Peyer's patch (tissue), 4 donors: Measurements from ENCODE around the gene GALNT4. TPM values are rescaled to one million over a fixed set of nuclear protein-coding genes. Genes with fewer than 3 reads are reported as not detected.

Source experiments
- DNase-seq, 3 donors: peaks; one replicate each; pipeline ENCODE4 v3.0.0-alpha.2; 2017 to 2019
- H3K27ac ChIP-seq, 4 donors: fragments of 200-600 bp; sonication (generic); one replicate each; pipeline ENCODE4 v1.5.1; 2016 to 2019
- H3K27me3 ChIP-seq, 2 donors: fragments of 200-600 bp; sonication (generic); one replicate each; pipeline ENCODE4 v1.5.1; 2019
- H3K36me3 ChIP-seq, 3 donors: fragments of 200-600 bp; sonication (generic); one replicate each; pipeline ENCODE4 v1.5.1; 2016 to 2019
- H3K4me1 ChIP-seq, 4 donors: fragments of 200-600 bp; sonication (generic); one replicate each; pipeline ENCODE4 v1.5.1; 2016 to 2019
- H3K4me3 ChIP-seq, 4 donors: fragments of 200-600 bp; sonication (generic); 1 replicate in 3 of 4; 2 replicates in 1 of 4; pipeline ENCODE4 v1.5.1; 2016 to 2019; ENCODE audit warnings: mild to moderate bottlenecking in 1 of 4
- H3K9me3 ChIP-seq, 4 donors: fragments of 200-600 bp; sonication (generic); one replicate each; pipeline ENCODE4 v1.5.1; 2016 to 2019; ENCODE audit warnings: mild to moderate bottlenecking in 1 of 4
- POLR2A ChIP-seq, 2 donors: fragments of 450-650 bp; IDR thresholded peaks; one replicate each; pipeline ENCODE4 v1.5.1; 2017; ENCODE audit warnings: antibody characterized with exemption in 2 of 2, mild to moderate bottlenecking in 2 of 2, moderate library complexity in 2 of 2
- total RNA-seq, 4 donors: library from RNA; depleted of rRNA; stranded (reverse); fragments of >200 nt; gene quantifications; one replicate each; pipeline ENCODE4 v1.1.0, GENCODE V29; 2016
- TF ChIP-seq, protein P1 (sequence below), 6 experiments: fragments of 450-650 bp in 4 of 6; fragments of 200-600 bp in 2 of 6; sonication (generic) in 1 of 6; IDR thresholded peaks; one replicate each; pipeline ENCODE4 v1.5.1; 2017 to 2019; ENCODE audit warnings: antibody characterized with exemption in 6 of 6, mild to moderate bottlenecking in 3 of 6, moderate library complexity in 1 of 6

Gene GALNT4
- total RNA-seq, 4 donors from 2014 or later: 15.7 to 34.3 (median 26.1) TPM

DNA sequence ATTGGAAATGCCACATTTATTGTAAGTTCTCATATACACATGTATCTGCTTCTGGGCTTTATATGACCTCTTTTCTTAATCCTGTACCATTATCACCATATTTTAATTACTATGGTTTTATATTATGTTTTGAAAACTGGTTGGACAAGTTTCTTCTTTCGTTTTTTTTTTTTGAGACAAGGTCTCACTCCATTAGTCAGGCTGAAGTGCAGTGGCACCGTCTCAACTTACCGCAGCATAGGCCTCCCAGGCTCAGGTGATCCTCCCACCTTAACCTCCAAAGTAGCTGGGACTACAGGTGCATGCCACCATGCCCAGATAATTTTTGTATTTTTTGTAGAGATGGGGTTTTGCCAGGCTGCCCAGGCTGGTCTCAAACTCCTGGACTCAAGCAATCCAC is 44.6 kb downstream of the GALNT4 start:
- H3K4me3 ChIP-seq: no peak overlapping the region
- no peaks in the 10 kb centered on the region for H3K36me3 ChIP-seq
- H3K9me3 ChIP-seq: no peaks in the 10 kb centered on the region
- no peak overlapping the region for H3K27ac ChIP-seq
- no peaks in the 10 kb centered on the region for H3K4me1 ChIP-seq
- TF ChIP-seq, protein P1, sequence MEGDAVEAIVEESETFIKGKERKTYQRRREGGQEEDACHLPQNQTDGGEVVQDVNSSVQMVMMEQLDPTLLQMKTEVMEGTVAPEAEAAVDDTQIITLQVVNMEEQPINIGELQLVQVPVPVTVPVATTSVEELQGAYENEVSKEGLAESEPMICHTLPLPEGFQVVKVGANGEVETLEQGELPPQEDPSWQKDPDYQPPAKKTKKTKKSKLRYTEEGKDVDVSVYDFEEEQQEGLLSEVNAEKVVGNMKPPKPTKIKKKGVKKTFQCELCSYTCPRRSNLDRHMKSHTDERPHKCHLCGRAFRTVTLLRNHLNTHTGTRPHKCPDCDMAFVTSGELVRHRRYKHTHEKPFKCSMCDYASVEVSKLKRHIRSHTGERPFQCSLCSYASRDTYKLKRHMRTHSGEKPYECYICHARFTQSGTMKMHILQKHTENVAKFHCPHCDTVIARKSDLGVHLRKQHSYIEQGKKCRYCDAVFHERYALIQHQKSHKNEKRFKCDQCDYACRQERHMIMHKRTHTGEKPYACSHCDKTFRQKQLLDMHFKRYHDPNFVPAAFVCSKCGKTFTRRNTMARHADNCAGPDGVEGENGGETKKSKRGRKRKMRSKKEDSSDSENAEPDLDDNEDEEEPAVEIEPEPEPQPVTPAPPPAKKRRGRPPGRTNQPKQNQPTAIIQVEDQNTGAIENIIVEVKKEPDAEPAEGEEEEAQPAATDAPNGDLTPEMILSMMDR (IDR thresholded peaks at IDR 0.05): no peak
- no peak for TF ChIP-seq POLR2A (IDR thresholded peaks at IDR 0.05)
- H3K27me3 ChIP-seq: no peaks in the 10 kb centered on the region
- DNase-seq: no peak

DNA sequence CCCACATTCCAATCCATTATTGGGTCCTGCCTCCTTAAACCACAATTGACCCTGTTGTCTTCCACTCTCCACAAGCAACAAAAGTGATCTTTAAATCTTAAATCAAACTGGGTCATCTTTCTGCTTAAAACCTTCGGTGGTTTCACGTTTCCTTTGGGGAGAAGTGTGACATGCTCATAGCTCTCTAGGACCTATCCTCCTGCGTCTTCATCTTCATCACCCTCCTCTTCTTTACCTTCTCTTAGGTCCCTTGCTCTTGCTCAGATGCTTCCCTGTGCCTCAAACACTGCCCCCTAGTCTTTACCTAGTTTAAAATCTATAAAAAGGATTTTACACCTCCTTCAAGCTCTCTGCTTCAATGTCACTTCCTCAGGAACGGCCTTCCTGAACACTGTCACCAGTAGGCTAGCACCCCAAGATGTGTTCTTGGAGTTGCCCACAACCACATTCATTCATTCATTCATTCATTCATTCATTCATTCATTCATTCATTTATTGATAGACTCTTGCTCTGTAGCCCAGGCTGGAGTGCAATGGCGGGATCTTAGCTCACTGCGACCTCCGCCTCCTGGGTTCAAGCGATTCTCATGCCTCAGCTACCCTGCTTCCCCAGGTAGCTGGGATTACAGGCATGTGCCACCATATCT is 46.8 kb downstream of the GALNT4 start:
- Histone ChIP-seq H3K27ac (no peak overlapping the region), H3K9me3 (no peaks in the 10 kb centered on the region)
- TF ChIP-seq POLR2A (IDR thresholded peaks at IDR 0.05): no peak
- TF ChIP-seq, protein P1 (IDR thresholded peaks at IDR 0.05): no peak

DNA sequence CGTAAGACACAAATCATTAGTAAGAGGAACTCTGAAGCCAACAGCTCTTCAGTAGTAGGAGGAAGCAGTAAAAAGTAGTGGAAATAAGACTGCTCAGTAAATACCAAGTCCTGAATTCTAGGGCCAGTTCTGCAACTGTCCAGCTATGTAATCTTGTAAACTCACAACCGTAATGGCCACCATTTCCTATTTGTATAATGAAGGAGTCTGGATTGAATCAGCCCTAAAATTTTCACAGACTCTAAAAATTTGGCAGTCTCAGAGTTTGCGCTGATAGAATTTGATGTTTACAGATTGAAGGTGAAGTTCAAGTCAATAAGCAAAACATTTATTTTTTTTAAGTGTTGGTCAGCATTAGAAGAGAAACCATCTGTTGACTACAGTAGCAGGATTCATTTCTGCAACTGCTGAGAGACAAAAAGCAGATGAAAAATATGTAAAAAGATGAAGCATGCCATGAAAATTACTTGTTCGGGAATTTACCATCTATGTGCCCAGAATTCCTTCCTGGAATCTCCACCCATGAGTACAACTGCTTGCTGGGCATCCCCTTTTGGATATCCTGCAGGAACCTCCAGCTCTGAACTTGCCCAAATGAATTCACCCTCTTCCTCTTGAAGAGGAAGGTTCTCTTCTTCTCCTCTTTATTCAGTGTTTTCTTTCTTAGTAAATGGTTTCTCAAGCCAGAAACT is 47.5 kb downstream of the GALNT4 start:
- DNase-seq: no peak
- H3K27me3 ChIP-seq: no peaks in the 10 kb centered on the region
- H3K9me3 ChIP-seq: no peaks in the 10 kb centered on the region
- H3K4me1 ChIP-seq: no peaks in the 10 kb centered on the region
- H3K27ac ChIP-seq: no peak overlapping the region
- TF ChIP-seq, protein P1 (IDR thresholded peaks at IDR 0.05): no peak
- TF ChIP-seq POLR2A (IDR thresholded peaks at IDR 0.05): no peak
- no peak overlapping the region for H3K4me3 ChIP-seq
- H3K36me3 ChIP-seq: no peaks in the 10 kb centered on the region

More for the DNA sequence above, 46.8 kb downstream of the GALNT4 start:
- no peak overlapping the region for H3K4me3 ChIP-seq
- no peak for DNase-seq
- no peaks in the 10 kb centered on the region for H3K27me3 ChIP-seq
- H3K36me3 ChIP-seq: no peaks in the 10 kb centered on the region
- H3K4me1 ChIP-seq: no peaks in the 10 kb centered on the region

DNA sequence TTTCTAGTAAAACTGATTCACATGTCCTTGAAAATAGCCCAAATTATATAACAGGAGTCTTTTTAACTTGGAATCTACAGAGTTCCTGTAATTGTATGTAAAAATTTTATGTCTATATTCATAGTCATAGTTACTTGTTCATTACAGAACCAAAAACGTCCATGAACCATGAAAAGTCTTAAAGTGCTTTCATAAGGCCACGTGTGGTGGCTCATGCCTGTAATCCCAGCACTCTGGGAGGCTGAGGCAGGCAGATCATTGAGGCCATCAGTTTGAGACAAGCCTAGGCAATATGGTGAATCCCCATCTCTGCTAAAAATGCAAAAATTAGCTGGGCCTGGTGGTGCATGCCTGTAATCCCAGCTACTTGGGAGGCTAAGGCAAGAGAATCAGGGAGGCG is 48.4 kb downstream of the GALNT4 start:
- no peak for TF ChIP-seq POLR2A (IDR thresholded peaks at IDR 0.05)
- TF ChIP-seq, protein P1 (IDR thresholded peaks at IDR 0.05): no peak
- Histone ChIP-seq H3K27ac (no peak overlapping the region), H3K36me3 (no peaks in the 10 kb centered on the region), H3K27me3 (no peaks in the 10 kb centered on the region), H3K9me3 (no peaks in the 10 kb centered on the region), H3K4me1 (no peaks in the 10 kb centered on the region), H3K4me3 (no peak overlapping the region)
- no peak for DNase-seq

DNA sequence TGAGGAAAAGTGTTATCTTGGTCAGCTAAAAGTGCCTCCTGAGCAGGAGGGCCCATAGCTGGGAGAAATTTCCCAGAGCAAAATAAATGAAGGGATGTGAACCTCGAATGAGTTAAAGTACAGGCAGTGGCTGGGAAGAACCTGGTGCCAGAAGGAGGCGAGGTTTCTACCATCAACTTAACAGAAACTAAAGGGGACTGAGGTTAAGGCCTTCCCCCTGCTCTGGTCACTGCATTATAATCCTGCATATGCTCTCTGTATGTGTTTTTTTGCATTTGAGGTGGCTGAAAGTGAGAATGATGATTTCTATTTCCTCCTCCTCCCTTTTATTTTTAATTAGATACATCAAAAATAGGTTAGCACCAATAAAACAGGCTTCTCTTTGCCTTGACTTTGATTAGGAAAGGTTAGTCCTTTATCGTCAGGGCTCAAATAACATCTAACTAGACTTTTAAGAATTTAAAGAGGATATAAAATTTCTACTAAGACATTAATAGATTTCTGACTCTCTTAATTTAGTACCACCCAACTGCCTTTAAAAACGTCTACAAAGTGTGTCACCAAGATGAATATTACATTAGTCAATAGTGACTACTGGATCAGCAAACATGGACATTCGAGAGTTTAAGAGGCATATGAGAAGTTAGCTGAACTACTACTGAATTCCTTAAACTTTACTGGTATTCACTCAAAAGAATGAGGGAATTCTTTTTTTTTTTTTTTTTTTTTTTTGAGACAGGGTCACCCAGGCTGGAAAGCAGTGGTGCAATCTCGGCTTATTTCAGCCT is 49.2 kb downstream of the GALNT4 start:
- DNase-seq: no peak
- TF ChIP-seq, protein P1 (IDR thresholded peaks at IDR 0.05): no peak
- TF ChIP-seq POLR2A (IDR thresholded peaks at IDR 0.05): no peak
- H3K36me3 ChIP-seq: no peaks in the 10 kb centered on the region
- no peaks in the 10 kb centered on the region for H3K27me3 ChIP-seq
- H3K9me3 ChIP-seq: no peaks in the 10 kb centered on the region
- H3K4me3 ChIP-seq: no peak overlapping the region
- no peaks in the 10 kb centered on the region for H3K4me1 ChIP-seq
- H3K27ac ChIP-seq: no peak overlapping the region
